Adipocyte (in vitro differentiated cells): ENCODE data around the gene TNFAIP2.
"Not testable (repeated sequence)": the region's sequence is repeated elsewhere in the genome, so short reads cannot be mapped to it uniquely, and the experiment has no call there.

Source experiments
- DNase-seq: peaks from one replicate; pipeline ENCODE4 v3.0.0-alpha.2; 2015; ENCODE audit warnings: low read depth
- H3K27me3 ChIP-seq: replicated peaks from 2 replicates; pipeline ENCODE4 v1.7.0; 2013; ENCODE audit warnings: mild to moderate bottlenecking, low read length, moderate library complexity; ENCODE audit not compliant: control insufficient read depth, insufficient read depth
- H3K36me3 ChIP-seq: 2 replicates; pipeline ENCODE4 v1.7.0; 2013; ENCODE audit warnings: low read length, mild to moderate bottlenecking, moderate library complexity; ENCODE audit not compliant: control insufficient read depth, insufficient read depth, severe bottlenecking
- H3K4me1 ChIP-seq: 2 replicates; pipeline ENCODE4 v1.7.0; 2013; ENCODE audit warnings: mild to moderate bottlenecking, low read length, moderate library complexity; ENCODE audit not compliant: control insufficient read depth, insufficient read depth
- H3K4me3 ChIP-seq: 2 replicates; pipeline ENCODE4 v1.7.0; 2013; ENCODE audit warnings: mild to moderate bottlenecking, low read length, moderate library complexity
- H3K9ac ChIP-seq: 2 replicates; pipeline ENCODE4 v1.7.0; 2013; ENCODE audit warnings: mild to moderate bottlenecking, low read length, moderate library complexity
- H3K9me3 ChIP-seq: 2 replicates; pipeline ENCODE4 v1.7.0; 2013; ENCODE audit warnings: mild to moderate bottlenecking, low read length, moderate library complexity; ENCODE audit not compliant: control insufficient read depth

TNFAIP2 gene

DNA sequence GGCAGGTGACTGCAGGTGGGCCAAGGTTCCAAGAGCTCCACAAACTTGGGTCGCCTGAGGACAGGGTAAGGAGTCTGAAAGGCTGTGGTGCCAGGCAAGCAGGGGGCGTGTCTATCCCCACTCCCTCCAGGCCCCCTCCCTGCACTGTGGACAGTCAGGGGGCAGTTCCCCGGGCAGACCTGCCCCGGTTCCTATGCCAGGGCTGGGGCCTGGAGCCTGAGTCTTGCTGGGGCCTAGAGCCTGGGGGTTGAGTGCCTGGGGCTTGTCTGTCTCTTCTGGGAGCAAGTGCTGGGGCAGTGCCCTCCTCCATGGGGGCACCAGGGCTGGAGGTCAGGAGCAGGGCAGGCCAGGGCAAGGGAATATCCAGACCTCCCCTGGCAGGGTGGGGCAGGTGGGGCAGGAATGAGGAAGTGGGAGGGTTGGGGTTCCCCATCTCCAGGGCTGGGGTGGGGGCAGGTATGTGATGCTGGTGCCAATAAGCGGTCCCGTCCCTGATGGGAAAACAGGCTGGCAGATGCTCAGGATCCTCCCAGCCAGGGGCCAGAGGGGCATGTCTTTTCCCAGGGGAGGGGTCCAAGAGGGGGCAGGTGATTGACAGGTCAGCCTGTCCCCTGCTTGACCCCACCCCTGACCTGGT is 11.9 kb upstream of the TNFAIP2 start:
- Histone ChIP-seq H3K4me1 (peaks cover 35% of the 10 kb centered on the region), H3K4me3 (no peak overlapping the region), H3K9ac (no peak overlapping the region), H3K36me3 (no peaks in the 10 kb centered on the region), H3K27me3 (no peaks in the 10 kb centered on the region), H3K9me3 (no peaks in the 10 kb centered on the region)
- DNase-seq: no peak

DNA sequence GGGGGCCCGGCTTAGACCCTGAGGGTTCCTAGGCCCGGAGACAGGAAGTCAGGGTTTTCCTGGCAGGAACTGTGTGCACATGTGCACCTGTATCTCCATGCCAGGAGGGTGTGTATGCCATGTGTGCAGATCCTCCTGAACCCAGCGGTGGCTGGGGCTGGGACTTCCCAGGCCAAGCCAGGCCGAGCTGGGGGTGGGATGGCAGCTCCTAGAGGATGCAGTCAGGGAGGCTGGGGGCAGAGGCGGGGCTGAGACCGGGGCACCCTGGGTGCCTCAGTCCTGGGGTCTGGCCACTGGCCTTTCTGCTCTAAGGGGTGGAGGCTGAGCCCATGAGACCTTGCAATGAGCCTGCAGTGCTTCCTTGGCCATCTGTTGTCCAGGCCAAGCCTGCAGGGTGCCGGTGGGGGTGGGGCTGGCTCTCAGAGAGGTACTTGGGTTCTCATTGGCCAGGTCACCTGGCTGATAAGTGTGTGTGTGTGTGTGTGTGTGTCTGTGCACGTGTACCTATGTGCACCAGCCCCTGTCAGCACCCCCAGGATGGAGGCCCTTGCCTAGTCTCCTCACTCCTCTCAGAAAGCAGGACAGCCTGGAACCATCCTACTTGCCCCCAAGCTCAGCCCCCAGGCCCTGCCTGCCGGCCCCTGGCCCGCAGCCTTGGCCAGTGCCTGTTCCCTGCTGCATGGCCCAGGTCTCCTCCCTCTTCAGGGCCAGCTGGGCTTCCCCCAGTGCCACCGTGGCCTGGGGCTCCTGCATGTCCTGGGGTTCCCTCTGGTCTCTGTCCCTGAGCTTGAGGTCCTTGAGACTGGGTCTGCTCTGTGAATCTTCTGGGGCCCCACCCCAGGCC is 10.6 kb upstream of the TNFAIP2 start:
- Histone ChIP-seq H3K27me3 (no peaks in the 10 kb centered on the region), H3K36me3 (no peaks in the 10 kb centered on the region), H3K9ac (no peak overlapping the region), H3K4me1 (peaks cover 35% of the 10 kb centered on the region), H3K4me3 (no peak overlapping the region), H3K9me3 (no peaks in the 10 kb centered on the region)
- DNase-seq: no peak

DNA sequence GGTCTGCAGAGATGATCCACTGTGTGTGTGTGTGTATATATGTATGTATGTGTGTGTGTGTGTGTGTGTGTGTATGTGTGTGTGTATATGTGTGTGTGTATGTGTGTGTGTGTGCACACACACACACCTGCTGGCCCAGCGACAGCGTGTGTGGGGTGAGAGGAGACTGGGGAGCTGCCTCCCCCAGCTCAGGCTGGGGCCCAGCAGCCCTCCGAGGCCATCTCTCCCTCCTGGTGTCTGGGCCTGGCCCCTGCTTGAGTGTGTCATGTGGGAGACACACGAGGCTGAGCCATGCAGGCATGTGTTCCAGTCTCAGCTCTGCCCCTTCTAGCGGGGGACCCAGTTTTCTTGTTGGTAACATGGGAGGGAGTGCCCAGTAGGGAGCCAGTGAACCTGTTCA is 10.0 kb upstream of the TNFAIP2 start:
- Histone ChIP-seq H3K27me3 (no peaks in the 10 kb centered on the region), H3K9ac (no peak overlapping the region), H3K4me3 (no peak overlapping the region), H3K4me1 (peaks cover 38% of the 10 kb centered on the region), H3K9me3 (no peaks in the 10 kb centered on the region), H3K36me3 (no peaks in the 10 kb centered on the region)
- DNase-seq: no peak

DNA sequence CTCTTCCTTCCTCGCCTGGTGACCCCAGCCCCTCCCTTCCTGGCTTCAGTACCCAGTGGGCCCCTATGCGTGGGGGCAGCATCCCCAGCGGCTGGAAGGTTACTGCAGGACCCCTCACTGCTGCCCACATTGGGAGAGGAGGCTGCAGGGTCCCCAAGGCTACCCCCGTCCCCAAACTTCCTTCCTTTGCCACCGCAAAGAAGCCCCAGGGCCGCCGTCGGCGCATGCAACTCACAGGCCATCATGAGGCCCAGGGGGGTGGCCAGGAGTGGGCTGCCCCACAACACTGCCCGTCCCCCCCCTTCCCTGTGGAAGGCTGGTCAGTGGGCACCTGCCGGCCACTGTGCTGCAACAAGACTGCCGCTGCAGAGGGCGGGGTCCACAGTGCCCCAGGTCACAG is 9.5 kb upstream of the TNFAIP2 start:
- no peak overlapping the region for H3K4me3 ChIP-seq
- H3K4me1 ChIP-seq: peaks cover 39% of the 10 kb centered on the region
- no peaks in the 10 kb centered on the region for H3K9me3 ChIP-seq
- DNase-seq: no peak
- no peaks in the 10 kb centered on the region for H3K36me3 ChIP-seq
- H3K27me3 ChIP-seq: no peaks in the 10 kb centered on the region
- no peak overlapping the region for H3K9ac ChIP-seq

DNA sequence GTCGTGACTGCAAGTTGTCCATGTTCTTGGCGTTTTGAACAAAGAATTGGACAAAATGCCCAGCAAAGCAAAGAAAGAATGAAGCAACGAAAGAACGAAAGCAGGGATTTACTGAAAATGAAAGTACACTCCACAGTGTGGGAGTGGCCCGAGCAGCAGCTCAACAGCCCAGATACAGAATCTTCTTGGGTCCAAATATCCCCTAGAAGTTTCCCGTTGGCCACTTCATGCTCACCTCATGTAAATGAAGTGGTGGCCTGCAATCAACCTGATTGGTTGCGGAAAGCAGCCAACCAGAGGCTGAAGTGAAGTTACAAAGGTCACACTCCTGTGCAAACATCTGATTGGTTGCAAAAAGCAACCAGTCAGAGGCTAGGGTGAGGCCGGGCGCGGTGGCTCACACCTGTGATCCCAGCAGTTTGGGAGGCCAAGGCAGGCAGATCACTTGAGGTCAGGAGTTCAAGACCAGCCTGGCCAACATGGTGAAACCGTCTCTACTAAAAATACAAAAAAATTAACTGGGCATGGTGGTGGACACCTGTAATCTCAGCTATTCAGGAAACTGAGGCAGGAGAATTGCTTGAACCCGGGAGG is 8.1 kb upstream of the TNFAIP2 start:
- H3K9me3 ChIP-seq, DNase-seq, H3K27me3 ChIP-seq, H3K36me3 ChIP-seq: not testable (repeated sequence)
- Histone ChIP-seq H3K9ac (peak overlapping the region; percentile 66), H3K4me1 (peaks cover 32% of the 10 kb centered on the region), H3K4me3 (peak overlapping the region; percentile 63)

DNA sequence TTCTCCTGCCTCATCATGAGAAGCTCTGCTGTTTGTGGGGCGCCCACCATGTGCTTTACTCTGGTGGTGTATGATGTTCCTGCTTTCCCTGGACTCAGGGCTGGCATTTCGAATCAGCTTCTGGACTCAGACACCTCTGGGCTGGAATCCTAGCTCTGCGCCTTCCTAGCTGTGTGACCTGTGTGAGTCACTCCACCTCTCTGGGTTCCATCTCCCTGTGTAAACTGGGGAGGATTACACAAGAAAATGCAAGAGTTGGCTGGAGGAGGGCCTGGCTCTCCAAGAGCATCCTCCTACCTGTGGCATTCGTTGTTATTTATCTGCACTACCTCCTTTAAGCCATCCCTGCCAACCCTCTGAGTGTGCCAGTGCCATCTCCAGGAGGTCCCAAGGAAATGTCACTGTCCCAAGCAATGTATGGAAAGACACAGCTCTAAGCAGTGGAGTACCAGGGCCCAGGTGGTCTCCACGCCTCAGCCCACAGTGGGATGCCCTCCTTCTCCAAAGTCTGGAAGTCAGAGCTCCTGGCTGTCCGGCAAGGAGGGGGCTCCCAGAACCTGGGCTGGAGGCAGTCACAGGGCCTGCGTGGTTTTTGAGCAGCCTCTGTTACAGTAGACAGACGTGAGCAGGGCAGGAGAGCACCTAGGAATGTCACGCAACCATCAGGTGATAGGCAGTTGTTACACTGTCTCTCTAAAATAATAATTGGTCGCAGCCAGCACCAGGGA is 7.3 kb upstream of the TNFAIP2 start:
- no peak for DNase-seq
- Histone ChIP-seq H3K4me1 (peaks cover 32% of the 10 kb centered on the region), H3K9ac (no peak overlapping the region), H3K27me3 (no peaks in the 10 kb centered on the region), H3K4me3 (no peak overlapping the region), H3K9me3 (no peaks in the 10 kb centered on the region), H3K36me3 (no peaks in the 10 kb centered on the region)

DNA sequence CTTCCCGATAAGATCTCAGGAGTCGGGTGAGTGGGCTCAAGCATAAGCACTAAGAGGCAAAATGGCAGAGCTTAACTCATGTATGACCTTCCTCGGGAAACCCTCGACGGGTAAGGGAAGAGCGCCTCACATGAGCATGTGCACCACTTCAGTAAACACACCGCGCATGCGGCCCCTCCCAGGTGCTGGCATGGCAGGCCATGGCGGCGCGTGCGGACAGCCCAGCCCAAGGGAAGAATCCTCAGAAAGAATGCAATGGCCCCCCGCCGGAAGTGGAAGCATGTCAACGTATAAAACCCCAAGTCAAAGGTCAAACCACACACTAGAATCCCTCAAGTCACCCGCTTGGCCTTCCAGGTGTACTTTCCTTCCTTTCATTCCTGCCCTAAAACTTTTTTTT is 6.6 kb upstream of the TNFAIP2 start:
- Histone ChIP-seq H3K4me3 (no peak overlapping the region), H3K9me3 (no peaks in the 10 kb centered on the region), H3K27me3 (no peaks in the 10 kb centered on the region), H3K4me1 (peaks cover 34% of the 10 kb centered on the region), H3K9ac (no peak overlapping the region), H3K36me3 (no peaks in the 10 kb centered on the region)
- DNase-seq: no peak

DNA sequence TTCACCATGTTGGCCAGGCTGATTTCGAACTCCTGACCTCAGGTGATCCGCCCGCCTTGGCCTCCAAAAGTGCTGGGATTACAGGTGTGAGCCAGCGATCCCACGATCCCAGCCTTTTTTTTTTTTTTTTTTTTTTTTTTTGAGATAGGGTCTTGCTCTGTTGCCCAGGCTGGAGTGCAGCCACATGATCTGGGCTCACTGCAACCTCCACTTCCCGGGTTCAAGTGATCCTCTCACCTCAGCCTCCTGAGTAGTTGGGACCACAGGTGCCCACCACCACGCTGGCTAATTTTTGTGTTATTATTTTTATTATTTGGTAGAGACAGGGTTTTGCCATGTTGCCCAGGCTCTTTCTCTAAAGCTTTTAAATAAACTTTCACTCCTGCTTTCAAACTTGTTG is 5.8 kb upstream of the TNFAIP2 start:
- DNase-seq, H3K4me3 ChIP-seq, H3K9ac ChIP-seq, H3K9me3 ChIP-seq, H3K27me3 ChIP-seq, H3K36me3 ChIP-seq: not testable (repeated sequence)
- H3K4me1 ChIP-seq: peaks cover 41% of the 10 kb centered on the region

DNA sequence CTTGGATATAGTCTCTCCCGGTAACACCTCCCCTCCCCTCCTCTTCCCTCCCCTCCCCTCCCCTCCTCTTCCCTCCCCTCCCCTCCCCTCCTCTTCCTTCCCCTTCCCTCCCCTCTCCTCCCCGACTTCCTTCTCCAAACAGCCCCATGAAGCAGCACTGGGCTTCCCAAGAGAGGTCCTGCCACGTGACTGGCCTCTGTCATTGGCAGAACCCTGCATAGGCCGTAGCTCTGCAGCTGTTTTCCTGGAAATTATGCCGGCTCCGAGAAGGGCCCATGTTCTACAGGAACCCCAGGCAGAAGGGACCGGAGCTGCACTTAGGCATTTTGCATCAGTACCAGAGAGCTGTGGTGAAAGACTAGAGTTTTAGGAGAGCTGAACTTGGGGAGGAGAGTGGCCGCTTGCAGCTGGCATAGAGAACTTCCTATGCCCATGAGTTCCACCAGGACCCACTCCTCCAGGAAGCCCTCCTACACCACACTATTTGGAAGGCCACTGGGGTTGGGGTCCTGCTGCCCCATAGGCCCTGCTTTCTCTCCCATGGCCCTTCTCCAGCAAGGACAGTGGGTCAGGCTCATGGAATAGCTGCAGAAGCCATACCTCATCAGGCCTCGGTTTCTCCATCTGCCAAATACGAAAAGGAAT is 5.1 kb upstream of the TNFAIP2 start:
- Histone ChIP-seq H3K9me3 (no peaks in the 10 kb centered on the region), H3K4me3 (no peak overlapping the region), H3K36me3 (no peaks in the 10 kb centered on the region), H3K27me3 (no peaks in the 10 kb centered on the region), H3K4me1 (peaks cover 46% of the 10 kb centered on the region), H3K9ac (peak overlapping the region; percentile 48)
- no peak for DNase-seq

DNA sequence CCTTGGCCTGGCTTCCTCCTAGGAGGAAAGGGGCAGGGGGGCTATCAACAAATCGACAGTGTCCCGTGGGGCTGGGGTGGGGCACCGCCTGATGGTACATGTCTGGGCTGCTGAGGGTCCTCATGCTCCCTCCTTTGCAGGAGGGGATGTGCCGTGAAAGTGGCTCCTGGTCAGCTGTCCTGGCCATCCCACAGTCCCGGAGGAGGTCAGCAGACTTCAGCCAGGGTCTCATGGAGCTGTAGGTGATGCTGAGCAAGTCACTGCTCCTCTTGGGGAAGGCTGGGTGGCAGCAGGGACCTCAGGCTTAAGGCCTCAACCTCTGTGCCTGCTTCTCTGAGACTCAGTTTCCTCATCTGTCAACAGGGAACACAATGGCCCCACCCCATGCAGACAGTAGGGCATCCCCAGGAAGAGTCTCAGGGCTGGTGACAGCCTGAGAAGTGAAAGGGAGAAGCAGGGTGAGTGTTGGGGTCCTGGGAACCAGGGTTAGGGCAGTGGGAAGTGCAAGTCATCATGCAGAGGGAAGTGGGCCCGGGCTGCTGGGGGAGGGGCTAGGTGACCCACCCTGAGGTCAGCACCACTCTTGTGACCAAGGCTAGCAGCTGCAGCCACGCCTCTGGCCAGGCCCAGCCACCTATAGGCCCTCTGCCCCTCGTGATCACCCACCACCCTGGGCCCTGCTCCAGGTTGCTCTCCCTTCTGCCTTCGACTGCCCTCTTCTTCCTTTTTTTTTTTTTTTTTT is 4.4 kb upstream of the TNFAIP2 start:
- no peaks in the 10 kb centered on the region for H3K9me3 ChIP-seq
- H3K36me3 ChIP-seq: no peaks in the 10 kb centered on the region
- H3K27me3 ChIP-seq: no peaks in the 10 kb centered on the region
- peak overlapping the region; percentile 48 for H3K9ac ChIP-seq
- no peak for DNase-seq
- H3K4me3 ChIP-seq: no peak overlapping the region
- peaks cover 46% of the 10 kb centered on the region for H3K4me1 ChIP-seq
